ENCODE data around the gene RNF220.

RNF220 gene

GRCh38 chr1:44647896-44648295 is 242.8 kb downstream of the RNF220 start:
- no peaks in the 10 kb centered on the region for H3K27me3 Mint-ChIP-seq
- no peaks in the 10 kb centered on the region for H3K9me3 Mint-ChIP-seq
- peaks cover 25% of the 10 kb centered on the region for H3K36me3 Mint-ChIP-seq (ENCODE audit: insufficient read depth)
- DNase-seq (ENCODE audit: low spot score in 2 of 2) (no peak), ATAC-seq (replicated peaks; ENCODE audit: extremely low read depth, poor library complexity, severe bottlenecking) (no peak)
- H3K4me1 Mint-ChIP-seq: peaks cover 10% of the 10 kb centered on the region
- H3K4me3 Mint-ChIP-seq: no peak overlapping the region
- H3K27ac Mint-ChIP-seq (ENCODE audit: low read depth): peak overlapping the region; percentile 71

- Mint-ChIP-seq H3K4me3 (no peak overlapping the region), H3K27me3 (no peaks in the 10 kb centered on the region), H3K4me1 (peaks cover 10% of the 10 kb centered on the region), H3K27ac (ENCODE audit: low read depth) (peak overlapping the region; percentile 71), H3K36me3 (ENCODE audit: insufficient read depth) (peaks cover 21% of the 10 kb centered on the region), H3K9me3 (no peaks in the 10 kb centered on the region)
- no peak for ATAC-seq (replicated peaks; ENCODE audit: extremely low read depth, poor library complexity, severe bottlenecking)
- DNase-seq (ENCODE audit: low spot score in 2 of 2): no peak
Observed at GRCh38 chr1:44648529-44649250, 243.6 kb downstream of the RNF220 start.

GRCh38 chr1:44649788-44650158 is 244.7 kb downstream of the RNF220 start:
- DNase-seq (ENCODE audit: low spot score in 2 of 2): no peak
- no peak for ATAC-seq (replicated peaks; ENCODE audit: extremely low read depth, poor library complexity, severe bottlenecking)
- Mint-ChIP-seq H3K27me3 (no peaks in the 10 kb centered on the region), H3K4me1 (peaks cover 10% of the 10 kb centered on the region), H3K4me3 (no peak overlapping the region), H3K27ac (ENCODE audit: low read depth) (no peak overlapping the region), H3K36me3 (ENCODE audit: insufficient read depth) (peaks cover 19% of the 10 kb centered on the region), H3K9me3 (no peaks in the 10 kb centered on the region)

GRCh38 chr1:44650159-44650831 is 245.2 kb downstream of the RNF220 start:
- Mint-ChIP-seq H3K9me3 (no peaks in the 10 kb centered on the region), H3K36me3 (ENCODE audit: insufficient read depth) (peaks cover 18% of the 10 kb centered on the region), H3K27me3 (no peaks in the 10 kb centered on the region), H3K4me1 (peaks cover 10% of the 10 kb centered on the region), H3K4me3 (no peak overlapping the region), H3K27ac (ENCODE audit: low read depth) (no peak overlapping the region)
- DNase-seq (ENCODE audit: low spot score in 2 of 2): no peak
- no peak for ATAC-seq (replicated peaks; ENCODE audit: extremely low read depth, poor library complexity, severe bottlenecking)

GRCh38 chr1:44651069-44651468 is 246.0 kb downstream of the RNF220 start:
- no peaks in the 10 kb centered on the region for H3K9me3 Mint-ChIP-seq
- DNase-seq (ENCODE audit: low spot score in 2 of 2) (no peak), ATAC-seq (replicated peaks; ENCODE audit: extremely low read depth, poor library complexity, severe bottlenecking) (no peak)
- no peak overlapping the region for H3K4me3 Mint-ChIP-seq
- H3K27me3 Mint-ChIP-seq: no peaks in the 10 kb centered on the region
- peaks cover 10% of the 10 kb centered on the region for H3K4me1 Mint-ChIP-seq
- peaks cover 16% of the 10 kb centered on the region for H3K36me3 Mint-ChIP-seq (ENCODE audit: insufficient read depth)
- no peak overlapping the region for H3K27ac Mint-ChIP-seq (ENCODE audit: low read depth)

GRCh38 chr1:44652445-44653106 is 247.5 kb downstream of the RNF220 start:
- H3K27me3 Mint-ChIP-seq: no peaks in the 10 kb centered on the region
- no peak overlapping the region for H3K27ac Mint-ChIP-seq (ENCODE audit: low read depth)
- no peaks in the 10 kb centered on the region for H3K9me3 Mint-ChIP-seq
- H3K4me3 Mint-ChIP-seq: no peak overlapping the region
- DNase-seq (ENCODE audit: low spot score in 2 of 2): peak; percentile 62 to 68
- H3K36me3 Mint-ChIP-seq (ENCODE audit: insufficient read depth): peaks cover 7% of the 10 kb centered on the region
- peaks cover 4% of the 10 kb centered on the region for H3K4me1 Mint-ChIP-seq
- ATAC-seq (replicated peaks; ENCODE audit: extremely low read depth, poor library complexity, severe bottlenecking): peak; percentile 92

GRCh38 chr1:44653107-44653964 is 248.3 kb downstream of the RNF220 start:
- H3K4me3 Mint-ChIP-seq: no peak overlapping the region
- H3K4me1 Mint-ChIP-seq: no peaks in the 10 kb centered on the region

GRCh38 chr1:44654621-44655187 is 249.6 kb downstream of the RNF220 start:
- Mint-ChIP-seq H3K4me1 (no peaks in the 10 kb centered on the region), H3K9me3 (no peaks in the 10 kb centered on the region), H3K27me3 (no peaks in the 10 kb centered on the region), H3K36me3 (ENCODE audit: insufficient read depth) (peaks cover 7% of the 10 kb centered on the region), H3K4me3 (no peak overlapping the region), H3K27ac (ENCODE audit: low read depth) (peak overlapping the region; percentile 57)
- no peak for DNase-seq (ENCODE audit: low spot score in 2 of 2)
- no peak for ATAC-seq (replicated peaks; ENCODE audit: extremely low read depth, poor library complexity, severe bottlenecking)

More at GRCh38 chr1:44653107-44653964, 248.3 kb downstream of the RNF220 start:
- Mint-ChIP-seq H3K36me3 (ENCODE audit: insufficient read depth) (peaks cover 7% of the 10 kb centered on the region), H3K27me3 (no peaks in the 10 kb centered on the region), H3K9me3 (no peaks in the 10 kb centered on the region), H3K27ac (ENCODE audit: low read depth) (no peak overlapping the region)
- ATAC-seq (replicated peaks; ENCODE audit: extremely low read depth, poor library complexity, severe bottlenecking) (no peak), DNase-seq (ENCODE audit: low spot score in 2 of 2) (no peak)

GRCh38 chr1:44655609-44656008 is 250.6 kb downstream of the RNF220 start:
- peaks cover 7% of the 10 kb centered on the region for H3K36me3 Mint-ChIP-seq (ENCODE audit: insufficient read depth)
- ATAC-seq (replicated peaks; ENCODE audit: extremely low read depth, poor library complexity, severe bottlenecking) (no peak), DNase-seq (ENCODE audit: low spot score in 2 of 2) (no peak)
- H3K4me1 Mint-ChIP-seq: no peaks in the 10 kb centered on the region
- no peak overlapping the region for H3K4me3 Mint-ChIP-seq
- no peak overlapping the region for H3K27ac Mint-ChIP-seq (ENCODE audit: low read depth)
- H3K9me3 Mint-ChIP-seq: no peaks in the 10 kb centered on the region
- no peaks in the 10 kb centered on the region for H3K27me3 Mint-ChIP-seq

- Mint-ChIP-seq H3K36me3 (ENCODE audit: insufficient read depth) (peaks cover 1% of the 10 kb centered on the region), H3K4me3 (no peak overlapping the region), H3K27ac (ENCODE audit: low read depth) (no peak overlapping the region), H3K4me1 (peaks cover 8% of the 10 kb centered on the region), H3K9me3 (no peaks in the 10 kb centered on the region), H3K27me3 (no peaks in the 10 kb centered on the region)
- ATAC-seq (replicated peaks; ENCODE audit: extremely low read depth, poor library complexity, severe bottlenecking): no peak
- DNase-seq (ENCODE audit: low spot score in 2 of 2): no peak
Observed at GRCh38 chr1:44659566-44659965, 254.5 kb downstream of the RNF220 start.

GRCh38 chr1:44660176-44660575 is 255.1 kb downstream of the RNF220 start:
- H3K9me3 Mint-ChIP-seq: no peaks in the 10 kb centered on the region
- H3K27ac Mint-ChIP-seq (ENCODE audit: low read depth): no peak overlapping the region
- no peak overlapping the region for H3K4me3 Mint-ChIP-seq
- H3K27me3 Mint-ChIP-seq: no peaks in the 10 kb centered on the region
- DNase-seq (ENCODE audit: low spot score in 2 of 2) (no peak), ATAC-seq (replicated peaks; ENCODE audit: extremely low read depth, poor library complexity, severe bottlenecking) (no peak)
- peaks cover 1% of the 10 kb centered on the region for H3K36me3 Mint-ChIP-seq (ENCODE audit: insufficient read depth)
- H3K4me1 Mint-ChIP-seq: peaks cover 11% of the 10 kb centered on the region
